SK-N-MC (cell line): Measurements from ENCODE around the gene PPFIBP2.

Source experiments
- EZH2 ChIP-seq: fragments of 200-600 bp; sonication (generic); IDR thresholded peaks from one replicate; pipeline ENCODE4 v1.6.1; 2017; ENCODE audit warnings: antibody characterized with exemption
- FOXP2 ChIP-seq: optimal IDR thresholded peaks from 2 replicates; pipeline ENCODE3; 2011; ENCODE audit warnings: mild to moderate bottlenecking, moderate library complexity; ENCODE audit not compliant: insufficient read depth; ENCODE audit errors: extremely low read length, control extremely low read depth
- POLR2AphosphoS5 ChIP-seq: IDR thresholded peaks from 2 replicates; pipeline ENCODE4 v1.6.1; 2012; ENCODE audit warnings: mild to moderate bottlenecking, low read depth, low read length, borderline replicate concordance

- no peak for TF ChIP-seq POLR2AphosphoS5
- TF ChIP-seq EZH2, result no peak
- TF ChIP-seq FOXP2, result no peak
Observed at GRCh38 chr11:7493670-7494069, 20.1 kb upstream of the PPFIBP2 start.
